Measurements from ENCODE around the gene DNM2.

- TF ChIP-seq ZNF274 (IDR thresholded peaks at IDR 0.05; ENCODE audit: low read depth, low read length): no peak
- no peak for TF ChIP-seq SUZ12 (IDR thresholded peaks at IDR 0.05; ENCODE audit: extremely low read depth, insufficient read depth, insufficient read length)
- no peak for TF ChIP-seq YY1 (IDR thresholded peaks at IDR 0.05; ENCODE audit: insufficient read depth, insufficient read length)
Measured at GRCh38 chr19:10724573-10725071, 6.7 kb downstream of the DNM2 start.
